Epithelial cell of esophagus (primary cell): Measurements from ENCODE around the gene UBB.

Experiments used
- DNase-seq: peaks from one replicate; pipeline ENCODE4 v3.0.0; 2010; ENCODE audit warnings: low read depth
- H3K4me3 ChIP-seq: 2 replicates; pipeline ENCODE4 v1.5.1; 2011; ENCODE audit warnings: mild to moderate bottlenecking, low read length, control low read depth
- CTCF ChIP-seq: IDR thresholded peaks from 2 replicates; pipeline ENCODE4 v1.5.1; 2011; ENCODE audit warnings: low read depth, mild to moderate bottlenecking, low read length, control low read depth, inconsistent platforms; ENCODE audit not compliant: insufficient read depth; ENCODE audit errors: missing control alignments

Gene UBB

GRCh38 chr17:16380640-16381495, at the start of gene UBB:
TSS of gene UBB (plus strand) at chr17:16381091. CDS start at chr17:16381908, 817 bp downstream.
- H3K4me3 ChIP-seq = peak within 1 kb of the TSS; percentile 96
- TF ChIP-seq CTCF = no peak
- DNase-seq = peak; percentile 98

- H3K4me3 ChIP-seq = no peak overlapping the region
- TF ChIP-seq CTCF = no peak
- DNase-seq = no peak
These were observed 42.5 kb upstream of the UBB start for GRCh38 chr17:16338391-16338790.

GRCh38 chr17:16339402-16339801, 41.5 kb upstream of the UBB start:
- no peak overlapping the region for H3K4me3 ChIP-seq
- no peak for DNase-seq
- no peak for TF ChIP-seq CTCF

- DNase-seq = no peak
- TF ChIP-seq CTCF = no peak
- H3K4me3 ChIP-seq = no peak overlapping the region
These were observed 40.9 kb upstream of the UBB start for GRCh38 chr17:16339959-16340358.

GRCh38 chr17:16342979-16343378, 37.9 kb upstream of the UBB start:
- TF ChIP-seq CTCF = no peak
- DNase-seq = no peak

GRCh38 chr17:16343569-16343968, 37.3 kb upstream of the UBB start:
- no peak overlapping the region for H3K4me3 ChIP-seq
- DNase-seq = no peak
- TF ChIP-seq CTCF = no peak

More at GRCh38 chr17:16342979-16343378, 37.9 kb upstream of the UBB start:
- no peak overlapping the region for H3K4me3 ChIP-seq

GRCh38 chr17:16345565-16345964, 35.3 kb upstream of the UBB start:
- no peak for DNase-seq
- no peak for TF ChIP-seq CTCF
- no peak overlapping the region for H3K4me3 ChIP-seq
